Smooth muscle cell (in vitro differentiated cells): ENCODE results near the gene AHDC1. TPM values are rescaled to one million over a fixed set of nuclear protein-coding genes. Genes with fewer than 3 reads are reported as not detected.

ENCODE experiments used
- DNase-seq: peaks from one replicate; lab custom pipeline; 2025; ENCODE audit not compliant: unreplicated experiment; lab: John Stamatoyannopoulos, UW
- H2AFZ ChIP-seq: fragments of 200-600 bp; sonication (generic); 2 replicates; pipeline ENCODE4 v1.6.0; 2016; ENCODE audit warnings: antibody characterized with exemption, low read depth, mild to moderate bottlenecking
- H3F3A ChIP-seq: fragments of 200-600 bp; sonication (generic); 2 replicates; pipeline ENCODE4 v1.6.0; 2017; ENCODE audit warnings: antibody characterized with exemption, low read depth
- H3K27ac ChIP-seq: fragments of 200-600 bp; sonication (generic); 2 replicates; pipeline ENCODE4 v1.5.1; 2016; ENCODE audit warnings: low read depth, mild to moderate bottlenecking
- H3K27me3 ChIP-seq: fragments of 200-600 bp; sonication (generic); 2 replicates; pipeline ENCODE4 v1.6.1; 2016; ENCODE audit warnings: low read depth, mild to moderate bottlenecking
- H3K36me3 ChIP-seq: fragments of 200-600 bp; sonication (generic); 2 replicates; pipeline ENCODE4 v1.5.1; 2016; ENCODE audit warnings: low read depth
- H3K4me1 ChIP-seq: fragments of 200-600 bp; sonication (generic); 2 replicates; pipeline ENCODE4 v1.5.1; 2016; ENCODE audit warnings: low read depth
- H3K4me2 ChIP-seq: fragments of 200-600 bp; sonication (generic); 2 replicates; pipeline ENCODE4 v1.6.0; 2016; ENCODE audit warnings: mild to moderate bottlenecking
- H3K4me3 ChIP-seq: fragments of 200-600 bp; sonication (generic); 2 replicates; pipeline ENCODE4 v1.5.1; 2016; ENCODE audit warnings: mild to moderate bottlenecking
- H3K79me2 ChIP-seq: fragments of 200-600 bp; sonication (generic); 2 replicates; pipeline ENCODE4 v1.6.0; 2016; ENCODE audit warnings: low read depth, mild to moderate bottlenecking
- H3K9ac ChIP-seq: fragments of 200-600 bp; sonication (generic); 2 replicates; pipeline ENCODE4 v1.6.0; 2016; ENCODE audit warnings: low read depth
- H3K9me3 ChIP-seq: fragments of 200-600 bp; sonication (generic); replicated peaks from 2 replicates; pipeline ENCODE4 v1.5.1; 2016; ENCODE audit warnings: low read depth
- H4K20me1 ChIP-seq: fragments of 200-600 bp; sonication (generic); 2 replicates; pipeline ENCODE4 v1.6.0; 2016; ENCODE audit warnings: low read depth
- CTCF ChIP-seq: fragments of 200-600 bp; sonication (generic); IDR thresholded peaks from 2 replicates; pipeline ENCODE4 v1.5.1; 2017; ENCODE audit warnings: borderline replicate concordance, mild to moderate bottlenecking, antibody characterized with exemption; ENCODE audit not compliant: insufficient read depth, poor library complexity, severe bottlenecking
- WGBS: methylation state at CpG from one replicate; pipeline ENCODE4 v1.1.7; 2016; ENCODE audit warnings: low lambda C conversion rate; 5-methylcytosine and 5-hydroxymethylcytosine counted together
- polyA plus RNA-seq: library from polyadenylated mRNA; unstranded; fragments of >200 nt; fragmentation: Nextera tagmentation; extraction: Ambion mirVana; gene quantifications from 2 replicates; pipeline ENCODE4 v1.2.1, GENCODE V29; 2016
- total RNA-seq: library from RNA; depleted of rRNA; stranded (reverse); fragments of >200 nt; gene quantifications from 2 replicates; pipeline ENCODE4 v1.2.3, GENCODE V29; 2014

Gene AHDC1
- total and polyA plus RNA-seq, 2 experiments from 2014 or later, result 12.2 TPM

GRCh38 chr1:27509127-27510080 is 94.5 kb downstream of the AHDC1 start:
- H3K27me3 ChIP-seq, result no peaks in the 10 kb centered on the region
- no peak for DNase-seq

GRCh38 chr1:27507960-27508665 is 95.8 kb downstream of the AHDC1 start:
- Histone ChIP-seq H3K4me2 (no peak overlapping the region), H3K4me1 (peaks cover 20% of the 10 kb centered on the region), H3K79me2 (no peaks in the 10 kb centered on the region), H3K9me3 (no peaks in the 10 kb centered on the region), H2AFZ (no peak overlapping the region), H3K27me3 (no peaks in the 10 kb centered on the region), H4K20me1 (no peaks in the 10 kb centered on the region), H3K36me3 (no peaks in the 10 kb centered on the region), H3F3A (peaks cover 3% of the 10 kb centered on the region), H3K4me3 (no peak overlapping the region), H3K27ac (no peak overlapping the region), H3K9ac (no peak overlapping the region)
- no peak for DNase-seq
- 81% methylated on average over 6 of the region's 6 CpGs for WGBS
- TF ChIP-seq CTCF, result no peak

More at GRCh38 chr1:27509127-27510080, 94.5 kb downstream of the AHDC1 start:
- no peak overlapping the region for H2AFZ ChIP-seq
- peaks cover 11% of the 10 kb centered on the region for H3K4me1 ChIP-seq
- WGBS, result 88% methylated on average over 9 of the region's 9 CpGs
- H3F3A ChIP-seq, result peaks cover 3% of the 10 kb centered on the region
- H3K9me3 ChIP-seq, result no peaks in the 10 kb centered on the region
- no peak overlapping the region for H3K4me3 ChIP-seq
- TF ChIP-seq CTCF, result no peak
- H4K20me1 ChIP-seq, result no peaks in the 10 kb centered on the region
- H3K9ac ChIP-seq, result no peak overlapping the region
- no peak overlapping the region for H3K27ac ChIP-seq
- no peak overlapping the region for H3K4me2 ChIP-seq
- no peaks in the 10 kb centered on the region for H3K79me2 ChIP-seq
- no peaks in the 10 kb centered on the region for H3K36me3 ChIP-seq

- 97% methylated on average over 6 of the region's 6 CpGs for WGBS
- no peak for DNase-seq
- H3K4me3 ChIP-seq, result no peak overlapping the region
- no peak for TF ChIP-seq CTCF
- no peak overlapping the region for H3K9ac ChIP-seq
- no peak overlapping the region for H2AFZ ChIP-seq
- no peaks in the 10 kb centered on the region for H4K20me1 ChIP-seq
- H3F3A ChIP-seq, result peaks cover 3% of the 10 kb centered on the region
- no peak overlapping the region for H3K27ac ChIP-seq
- no peak overlapping the region for H3K4me2 ChIP-seq
- H3K79me2 ChIP-seq, result no peaks in the 10 kb centered on the region
- H3K9me3 ChIP-seq, result no peaks in the 10 kb centered on the region
- H3K27me3 ChIP-seq, result no peaks in the 10 kb centered on the region
- peaks cover 20% of the 10 kb centered on the region for H3K4me1 ChIP-seq
- no peaks in the 10 kb centered on the region for H3K36me3 ChIP-seq
These were observed 97.2 kb downstream of the AHDC1 start for GRCh38 chr1:27506703-27507102.
